Mucosa of descending colon (tissue), 3 donors: ENCODE measurements around the gene EHMT1. TPM values are rescaled to one million over a fixed set of nuclear protein-coding genes. Genes with fewer than 3 reads are reported as not detected.
A peak's percentile ranks its signal among the peaks of the same experiment; 100 is the strongest.

Source experiments
- ATAC-seq: fragments of 200-7000 bp; cut with Tn5 transposase; one replicate; pipeline ENCODE4 v1.9.1; 2020; ENCODE audit warnings: mild to moderate bottlenecking, moderate library complexity
- DNase-seq, 3 donors: peaks; one replicate each; pipeline ENCODE4 v3.0.0-alpha.2; 2020
- H3K36me3 ChIP-seq: fragments of 200-600 bp; one replicate; pipeline ENCODE4 v1.8.0; 2021; ENCODE audit warnings: low read depth, mild to moderate bottlenecking
- H3K4me1 ChIP-seq: fragments of 200-600 bp; one replicate; pipeline ENCODE4 v1.8.0; 2021; ENCODE audit warnings: low read depth, mild to moderate bottlenecking
- H3K4me3 ChIP-seq: fragments of 200-600 bp; one replicate; pipeline ENCODE4 v1.8.0; 2021; ENCODE audit warnings: mild to moderate bottlenecking
- H3K9me3 ChIP-seq: fragments of 200-600 bp; one replicate; pipeline ENCODE4 v1.8.0; 2021; ENCODE audit warnings: mild to moderate bottlenecking
- intact Hi-C, 2 donors: fragments of 100-400 bp; cut with DNase I in 1 of 2; cut with micrococcal nuclease in 1 of 2; formaldehyde crosslinking; loops; one replicate each; pipeline versions ENCODE4 v1.11.0 to v1.11.1; 2022; cut with DNase I, micrococcal nuclease
- total RNA-seq, 3 donors: library from RNA; stranded (reverse); fragmentation: NEBNext Ultra II Directional in 2 of 3; extraction: Animal tissue kit (Norgen Biotek cat#: 25700) in 2 of 3; gene quantifications; one replicate each; pipeline versions ENCODE4 v1.2.1 to v1.2.4, GENCODE V29; 2021 to 2023
- TF ChIP-seq, protein P1 (sequence below): fragments of 200-600 bp; IDR thresholded peaks from one replicate; pipeline ENCODE4 v1.8.0; 2022; ENCODE audit warnings: antibody characterized with exemption, mild to moderate bottlenecking
- donor health status: DM: no; HTN: no; CAD: no; lungs with moderate emphysema.
- donor health status: DM: no; HTN: no; CAD: no.
- donor health status: DM: no; HTN: yes; CAD: no.

The EHMT1 gene
- total RNA-seq, 3 donors from 2014 or later: 78.4 to 90.8 (median 83.3) TPM

DNA sequence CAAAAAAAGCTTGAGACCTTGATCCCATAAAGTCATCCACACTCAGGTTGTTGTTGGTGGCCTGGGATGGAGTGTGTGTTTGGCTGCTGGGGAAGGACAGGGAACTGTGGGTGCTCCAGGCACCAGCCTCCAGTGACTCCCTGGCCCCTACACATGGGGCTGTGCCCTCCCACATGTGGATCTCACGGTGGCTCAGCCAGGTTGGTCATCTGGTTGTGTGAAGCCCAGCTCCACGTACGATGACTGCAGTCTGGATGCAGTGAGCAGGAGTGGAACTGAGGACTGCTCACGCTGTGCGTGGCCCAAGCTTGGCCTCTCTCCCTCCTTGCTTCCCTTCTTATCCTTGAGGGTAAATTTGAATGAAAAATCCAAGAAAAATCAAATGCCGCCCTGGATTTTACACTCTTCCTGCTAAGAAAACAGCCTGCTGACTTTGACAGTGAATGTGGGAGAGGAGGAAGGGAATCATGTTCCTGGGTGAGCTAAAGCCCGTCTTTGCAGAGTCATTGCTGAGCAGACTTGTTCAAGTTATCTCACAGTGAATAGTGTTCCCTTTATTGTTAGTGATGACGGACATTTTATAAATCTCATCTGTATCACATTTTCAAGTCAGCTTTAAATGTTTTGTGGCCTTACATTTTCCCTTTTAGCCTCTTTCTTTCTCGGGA is 193.7 kb downstream of the EHMT1 start:
- ATAC-seq (no peak), DNase-seq (peak in 1 of 3 donors; percentile 22)
- Histone ChIP-seq H3K36me3 (no peaks in the 10 kb centered on the region), H3K4me3 (no peak overlapping the region), H3K4me1 (no peaks in the 10 kb centered on the region), H3K9me3 (no peaks in the 10 kb centered on the region)
- TF ChIP-seq, protein P1, sequence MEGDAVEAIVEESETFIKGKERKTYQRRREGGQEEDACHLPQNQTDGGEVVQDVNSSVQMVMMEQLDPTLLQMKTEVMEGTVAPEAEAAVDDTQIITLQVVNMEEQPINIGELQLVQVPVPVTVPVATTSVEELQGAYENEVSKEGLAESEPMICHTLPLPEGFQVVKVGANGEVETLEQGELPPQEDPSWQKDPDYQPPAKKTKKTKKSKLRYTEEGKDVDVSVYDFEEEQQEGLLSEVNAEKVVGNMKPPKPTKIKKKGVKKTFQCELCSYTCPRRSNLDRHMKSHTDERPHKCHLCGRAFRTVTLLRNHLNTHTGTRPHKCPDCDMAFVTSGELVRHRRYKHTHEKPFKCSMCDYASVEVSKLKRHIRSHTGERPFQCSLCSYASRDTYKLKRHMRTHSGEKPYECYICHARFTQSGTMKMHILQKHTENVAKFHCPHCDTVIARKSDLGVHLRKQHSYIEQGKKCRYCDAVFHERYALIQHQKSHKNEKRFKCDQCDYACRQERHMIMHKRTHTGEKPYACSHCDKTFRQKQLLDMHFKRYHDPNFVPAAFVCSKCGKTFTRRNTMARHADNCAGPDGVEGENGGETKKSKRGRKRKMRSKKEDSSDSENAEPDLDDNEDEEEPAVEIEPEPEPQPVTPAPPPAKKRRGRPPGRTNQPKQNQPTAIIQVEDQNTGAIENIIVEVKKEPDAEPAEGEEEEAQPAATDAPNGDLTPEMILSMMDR: no peak
- intact Hi-C loops: no loop called here

- intact Hi-C loops: no loop called here
- no peak overlapping the region for H3K4me3 ChIP-seq
- DNase-seq: peak in 1 of 3 donors; percentile 34
- no peaks in the 10 kb centered on the region for H3K4me1 ChIP-seq
- H3K9me3 ChIP-seq: no peaks in the 10 kb centered on the region
- ATAC-seq: no peak
- no peaks in the 10 kb centered on the region for H3K36me3 ChIP-seq
- TF ChIP-seq, protein P1: no peak
Observed at GRCh38 chr9:137813167-137813566, 194.4 kb downstream of the EHMT1 start.

- TF ChIP-seq, protein P1: no peak
- Histone ChIP-seq H3K9me3 (no peaks in the 10 kb centered on the region), H3K4me1 (no peaks in the 10 kb centered on the region), H3K4me3 (no peak overlapping the region), H3K36me3 (no peaks in the 10 kb centered on the region)
- ATAC-seq: no peak
- no peak for DNase-seq
- intact Hi-C loops: no loop called here
Observed at GRCh38 chr9:137813651-137814415, 195.0 kb downstream of the EHMT1 start.

DNA sequence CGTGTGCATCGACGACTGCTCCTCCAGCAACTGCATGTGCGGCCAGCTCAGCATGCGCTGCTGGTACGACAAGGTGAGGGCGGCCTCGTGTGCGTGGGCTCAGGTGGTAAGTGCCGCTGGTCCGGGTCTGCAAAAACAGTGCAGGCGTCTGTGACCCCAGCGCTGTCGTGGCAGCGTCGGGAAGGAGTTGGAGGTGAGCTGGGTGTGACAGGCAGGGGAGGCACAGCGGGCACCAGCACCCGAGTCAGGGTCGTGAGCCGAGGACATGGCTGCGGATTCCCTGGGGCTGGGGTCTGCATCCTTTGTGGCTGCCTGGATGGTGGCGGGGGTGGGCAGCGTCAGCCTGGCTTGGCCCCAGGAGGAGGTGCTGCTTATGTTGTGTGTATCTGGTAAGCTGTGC is 195.6 kb downstream of the EHMT1 start:
- no peaks in the 10 kb centered on the region for H3K4me1 ChIP-seq
- H3K9me3 ChIP-seq: no peaks in the 10 kb centered on the region
- TF ChIP-seq, protein P1: no peak
- no peaks in the 10 kb centered on the region for H3K36me3 ChIP-seq
- H3K4me3 ChIP-seq: no peak overlapping the region
- DNase-seq: no peak
- intact Hi-C loops: no loop called here
- ATAC-seq: no peak

DNA sequence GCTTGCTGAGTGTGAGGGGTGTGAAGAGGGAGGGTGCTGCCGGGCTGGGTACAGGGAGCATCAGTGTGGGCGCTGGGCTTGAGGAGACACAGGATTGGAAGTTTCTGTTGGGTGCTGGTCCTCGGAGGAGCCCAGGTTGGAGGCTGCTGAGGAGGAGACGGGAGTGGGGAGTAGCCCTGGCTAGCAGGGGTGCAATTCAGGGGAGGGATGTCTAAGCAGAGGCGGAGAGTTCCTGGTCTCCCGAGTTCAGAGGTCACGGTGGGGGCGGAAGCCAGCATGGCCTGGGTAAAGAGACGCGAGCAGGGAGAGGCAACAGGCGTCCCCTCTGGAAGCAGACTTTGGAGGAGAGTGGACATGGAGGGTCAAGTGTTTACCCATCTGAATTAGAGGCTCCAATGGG is 196.0 kb downstream of the EHMT1 start:
- TF ChIP-seq, protein P1: no peak
- ATAC-seq: no peak
- H3K4me1 ChIP-seq: no peaks in the 10 kb centered on the region
- H3K36me3 ChIP-seq: no peaks in the 10 kb centered on the region
- DNase-seq: no peak
- intact Hi-C loops: no loop called here
- no peaks in the 10 kb centered on the region for H3K9me3 ChIP-seq
- H3K4me3 ChIP-seq: no peak overlapping the region
